GM19438 (cell line): ENCODE measurements around the gene ERC1.
"Not testable (repeated sequence)": the region's sequence is repeated elsewhere in the genome, so short reads cannot be mapped to it uniquely, and the experiment has no call there.

Source experiments
- ATAC-seq: cut with Tn5 transposase; IDR thresholded peaks from one replicate; pipeline ENCODE4 v1.9.1; 2021; ENCODE audit warnings: low read depth; ENCODE audit not compliant: unreplicated experiment

ERC1 gene

DNA sequence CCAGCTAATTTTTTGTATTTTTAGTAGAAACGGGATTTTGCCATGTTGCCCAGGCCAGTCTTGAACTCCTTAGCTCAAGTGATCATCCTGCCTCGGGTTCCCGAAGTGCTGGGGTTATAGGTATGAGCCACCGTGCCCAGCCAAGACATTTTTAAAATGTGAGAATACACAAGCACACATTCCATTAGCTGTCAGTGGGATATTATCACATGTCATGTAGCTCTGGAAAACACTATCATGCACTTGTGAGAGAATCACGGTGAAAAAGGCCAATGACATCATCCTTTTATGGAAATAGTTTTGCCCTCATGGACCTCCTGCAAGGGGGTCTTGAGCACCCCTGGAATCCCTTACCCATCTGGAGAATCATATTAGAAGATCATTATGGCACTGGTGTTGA, 28.3 kb downstream of the ERC1 start:
- no peak for ATAC-seq

DNA sequence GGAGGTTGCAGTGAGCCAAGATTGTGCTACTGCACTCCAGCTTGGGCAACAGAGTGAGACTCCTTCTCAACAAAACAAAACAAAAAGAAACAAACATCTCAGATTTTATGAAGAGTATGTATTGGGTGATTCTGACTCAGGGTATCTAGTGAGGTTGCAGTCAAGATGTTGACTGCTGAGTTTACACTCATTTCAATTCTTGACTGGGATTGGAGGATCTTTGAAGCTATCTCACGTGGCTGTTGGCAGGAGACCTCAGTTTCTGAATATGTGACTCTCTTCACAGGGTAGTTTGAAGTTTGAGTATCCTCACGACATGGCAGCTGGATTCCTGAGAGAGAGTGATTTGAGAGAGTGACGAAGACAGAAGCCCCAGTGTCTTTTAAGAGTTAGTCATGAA, 29.4 kb downstream of the ERC1 start:
- ATAC-seq, result no peak

DNA sequence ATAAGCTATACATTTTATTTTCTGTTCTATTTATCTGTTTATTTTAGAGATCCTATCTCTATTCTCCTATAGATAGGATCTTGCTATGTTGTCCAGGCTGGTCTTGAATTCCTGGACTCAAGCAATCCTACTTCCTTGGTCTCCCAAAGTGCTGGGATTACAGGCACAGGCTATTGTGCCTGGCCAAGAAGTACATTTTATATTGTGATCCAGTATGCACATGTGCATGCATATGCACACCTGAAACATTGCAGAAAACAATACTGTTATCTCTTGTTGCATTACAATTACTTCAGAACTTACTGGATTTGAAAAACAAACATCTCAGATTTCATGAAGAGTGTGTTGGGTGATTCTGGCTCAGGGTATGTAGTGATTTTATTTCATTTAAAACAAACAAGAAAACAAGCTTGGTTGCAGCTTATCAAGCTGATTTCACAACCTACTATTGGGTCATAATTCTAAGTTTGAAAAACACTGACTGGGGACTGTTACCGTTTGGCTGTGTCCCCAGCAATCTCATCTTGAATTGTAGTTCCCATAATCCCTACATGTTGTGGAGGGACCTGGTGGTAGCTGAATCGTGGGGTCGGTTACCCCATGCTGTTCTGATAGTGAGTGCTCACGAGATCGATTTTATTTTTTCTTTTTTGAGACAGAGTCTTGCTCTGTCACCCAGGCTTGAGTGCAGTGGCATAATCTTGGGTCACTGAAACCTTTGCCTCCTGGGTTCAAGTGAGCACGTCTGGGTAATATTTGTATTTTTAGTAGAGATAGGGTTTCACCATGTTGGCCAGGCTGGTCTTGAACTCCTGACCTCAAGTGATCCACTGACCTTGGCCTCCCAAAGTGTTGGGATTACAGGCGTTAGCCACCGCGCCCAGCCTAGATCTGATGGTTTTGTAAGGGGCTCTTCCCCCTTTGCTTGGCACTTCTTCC, 31.3 kb downstream of the ERC1 start:
- no peak for ATAC-seq

DNA sequence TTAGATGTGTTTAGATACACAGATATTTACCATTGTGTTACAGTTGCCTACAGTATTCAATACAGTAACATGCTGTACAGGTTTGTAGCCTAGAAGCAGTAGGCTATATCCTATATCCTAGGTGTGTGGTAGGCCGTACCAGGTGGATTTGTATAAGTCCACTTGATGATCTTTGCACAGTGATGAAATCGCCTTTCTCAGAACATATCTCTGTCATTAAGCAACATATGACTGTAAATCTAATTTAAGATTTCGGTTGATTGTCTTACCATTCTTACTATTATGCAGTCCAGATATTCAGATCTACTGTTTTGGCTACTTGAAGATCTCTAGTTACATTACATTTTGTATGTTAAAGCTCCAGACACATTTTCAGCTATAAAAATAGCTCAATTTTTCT, 39.8 kb downstream of the ERC1 start:
- ATAC-seq, result no peak

DNA sequence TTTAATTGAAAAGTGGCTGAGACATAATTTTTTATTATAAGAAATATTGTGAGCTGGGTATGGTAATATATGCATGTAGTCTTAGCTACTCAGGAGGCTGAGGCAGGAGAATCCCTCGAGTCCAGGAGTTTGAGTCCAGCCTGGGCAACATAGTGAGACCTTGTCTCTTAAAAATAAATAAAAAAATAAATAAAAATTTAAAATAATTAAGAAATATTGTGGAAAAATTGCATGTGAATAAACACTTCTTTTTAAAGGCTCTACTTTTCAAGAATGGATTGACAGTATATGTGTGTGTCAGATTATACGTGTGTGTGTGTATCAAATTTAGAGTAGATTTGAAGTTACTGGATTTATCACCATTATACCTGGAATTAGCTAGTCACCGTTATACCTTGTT, 43.2 kb downstream of the ERC1 start:
- ATAC-seq, result no peak

DNA sequence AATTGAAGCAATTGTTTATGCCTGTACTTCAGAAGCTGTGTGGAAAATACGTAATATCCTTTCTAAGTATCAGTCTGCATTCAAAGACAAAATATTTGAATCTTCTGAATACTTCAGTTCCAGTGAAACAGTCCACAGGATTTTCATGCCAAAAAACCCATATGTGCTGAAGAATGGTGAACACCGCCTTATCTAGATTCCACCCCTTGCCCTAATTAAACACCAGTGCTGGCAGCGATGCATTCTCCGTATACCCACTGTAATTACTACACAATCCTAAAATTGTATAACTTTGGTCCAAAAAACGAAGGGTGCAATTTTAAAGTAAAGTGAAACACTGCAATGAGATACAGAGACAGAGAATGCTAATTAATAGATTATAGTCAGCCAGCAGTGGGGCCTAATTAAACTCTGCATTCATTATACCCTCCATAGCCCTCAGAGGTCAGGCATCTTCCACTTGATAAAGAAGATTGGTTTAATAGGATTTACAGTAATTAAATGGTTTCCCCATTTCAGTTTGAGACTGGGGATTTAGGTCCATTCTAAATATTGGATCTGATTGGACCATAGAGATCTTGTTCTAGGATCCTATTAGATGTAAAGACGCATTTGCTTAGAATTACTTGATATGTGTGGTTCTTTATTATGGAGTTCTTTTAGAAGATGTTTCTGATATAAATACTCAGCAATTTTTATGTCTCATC, 43.9 kb downstream of the ERC1 start:
- ATAC-seq, result no peak

DNA sequence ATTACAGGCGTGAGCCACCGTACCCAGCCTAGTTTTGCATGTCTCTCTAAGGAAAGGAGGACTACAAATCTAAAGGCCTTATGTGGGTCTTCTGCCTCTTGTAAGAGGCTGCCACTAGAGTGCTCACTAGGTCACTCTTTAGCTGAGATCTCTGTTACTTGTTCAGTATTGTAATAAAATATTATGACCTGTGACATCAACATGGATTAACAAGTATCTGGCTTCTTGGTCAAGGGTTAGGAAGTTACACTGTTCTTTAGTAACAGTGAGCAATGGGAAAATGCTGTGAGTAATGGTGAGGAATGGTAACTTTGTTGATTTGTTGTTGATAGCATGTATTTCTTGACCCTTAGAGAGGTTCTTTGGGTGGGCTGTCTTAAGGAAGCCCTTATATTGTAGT, 50.5 kb downstream of the ERC1 start:
- no peak for ATAC-seq

DNA sequence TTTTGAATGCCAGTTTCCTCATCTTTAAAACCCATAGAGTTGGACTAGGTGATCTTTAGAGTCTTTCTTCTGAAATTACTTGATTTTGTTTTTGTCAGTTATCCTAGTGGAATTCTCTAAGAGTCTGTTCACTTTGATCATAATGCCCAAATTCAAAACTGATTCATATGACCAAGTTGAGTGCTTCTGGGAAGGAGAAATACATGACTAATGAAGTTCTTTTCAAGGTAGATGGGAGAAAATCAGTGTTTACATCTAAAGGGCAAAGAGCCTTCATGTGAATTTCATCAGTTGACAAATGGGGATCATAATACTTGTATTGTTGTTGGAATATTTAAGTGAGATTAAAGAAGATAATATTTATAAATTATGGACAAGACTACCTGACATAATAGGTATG, 53.2 kb downstream of the ERC1 start:
- ATAC-seq, result no peak

DNA sequence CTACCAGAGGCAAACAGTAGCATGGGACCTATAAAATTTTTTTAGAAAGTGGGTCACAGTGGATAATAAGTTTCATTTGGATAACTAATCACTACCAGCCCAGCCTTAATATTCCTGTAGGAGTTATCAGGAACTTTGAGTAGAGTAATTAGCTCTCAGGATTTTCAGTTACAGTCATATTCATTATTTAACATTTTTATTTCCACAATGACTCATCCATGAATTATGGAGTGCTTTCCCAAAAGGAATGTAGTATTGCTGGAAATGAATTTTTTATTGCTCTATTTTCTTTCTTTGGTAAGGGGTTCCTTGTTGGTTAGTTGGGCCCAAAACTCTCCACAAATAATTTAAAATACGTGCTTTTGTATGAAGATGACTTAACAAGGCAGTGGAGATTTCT, 53.7 kb downstream of the ERC1 start:
- no peak for ATAC-seq

DNA sequence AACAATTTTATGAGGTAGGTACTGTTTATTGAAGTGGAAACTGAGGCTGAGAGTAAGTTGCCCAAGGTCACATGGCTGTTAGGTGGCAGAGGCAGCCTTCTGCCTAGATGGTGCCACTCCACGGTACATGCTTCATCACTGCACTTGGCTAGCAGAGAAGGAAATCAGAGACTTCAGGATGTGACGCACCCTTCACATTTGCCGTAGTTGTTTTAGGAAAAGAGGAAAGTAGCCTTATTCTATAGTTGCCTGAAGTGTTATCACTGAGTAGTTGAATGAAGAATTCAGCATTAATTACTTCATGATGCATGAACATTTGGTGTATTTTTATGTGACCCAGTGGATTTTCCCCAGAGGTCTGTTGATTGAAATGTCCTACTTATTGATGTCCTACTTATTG, 55.7 kb downstream of the ERC1 start:
- no peak for ATAC-seq

DNA sequence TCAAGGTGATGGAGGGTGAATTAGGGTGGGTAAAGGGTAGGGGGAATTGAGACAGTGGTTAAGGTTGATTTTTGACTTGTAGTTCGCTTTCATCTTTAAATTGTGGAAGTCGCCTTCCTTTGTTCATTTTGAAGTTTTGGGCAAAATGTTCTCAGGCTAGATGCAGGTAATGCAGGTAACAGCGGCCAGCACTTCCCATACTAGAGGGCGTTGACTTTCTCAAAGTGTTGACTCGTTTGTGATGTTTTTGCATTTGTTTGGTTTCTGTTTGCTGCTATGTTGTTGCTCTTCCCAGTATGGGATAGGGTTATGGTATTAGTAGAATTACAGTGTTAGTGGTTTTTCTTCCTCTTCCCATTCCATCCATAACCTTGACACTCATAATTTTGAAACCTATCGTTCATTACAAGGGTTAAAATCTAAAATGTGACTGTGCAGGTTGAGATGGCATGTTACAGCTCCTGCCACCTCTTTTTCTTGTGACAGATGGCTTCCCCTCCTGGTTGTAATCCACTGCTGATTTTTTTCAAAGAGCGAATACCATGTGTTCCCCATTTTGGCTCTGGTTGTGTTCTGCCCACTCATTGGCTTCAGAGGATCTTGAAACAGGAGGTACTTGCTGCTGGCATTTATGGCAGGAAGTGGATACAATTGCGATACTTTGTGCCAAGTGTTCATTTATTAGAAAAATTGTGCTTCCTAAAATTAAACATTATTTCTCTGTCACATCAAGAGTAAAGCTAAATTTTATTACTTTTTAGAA, 57.1 kb downstream of the ERC1 start:
- no peak for ATAC-seq

DNA sequence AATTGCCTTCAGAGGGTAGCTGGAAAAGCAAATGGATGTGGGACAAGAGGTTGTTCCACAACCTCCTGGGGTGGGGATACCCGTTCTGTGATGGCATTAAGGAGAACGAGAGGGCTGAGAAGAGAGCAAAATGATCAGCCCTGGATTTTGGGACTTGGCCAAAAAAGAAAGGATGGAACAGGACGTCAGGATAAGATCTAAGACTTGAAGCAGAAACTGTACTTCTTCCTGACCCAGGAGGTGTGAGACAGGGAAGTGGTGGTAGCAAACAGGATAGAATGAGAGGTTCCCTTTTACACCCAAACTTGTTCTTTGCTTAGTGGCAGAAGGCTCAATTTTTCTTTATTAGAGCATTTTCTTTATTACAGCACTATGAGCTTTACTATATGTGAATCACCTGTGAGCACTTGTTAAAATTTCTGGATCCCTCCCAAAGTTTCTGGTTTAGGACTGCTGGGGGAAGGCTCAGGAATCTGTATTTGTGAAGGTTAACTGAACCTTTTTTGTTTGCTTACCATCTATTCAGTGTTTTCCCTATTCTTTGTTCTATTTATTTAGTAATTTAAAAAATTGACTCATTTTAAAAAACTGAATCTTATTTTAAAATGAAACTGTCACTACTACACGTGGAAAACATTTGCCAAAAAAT, 59.2 kb downstream of the ERC1 start:
- ATAC-seq, result no peak

DNA sequence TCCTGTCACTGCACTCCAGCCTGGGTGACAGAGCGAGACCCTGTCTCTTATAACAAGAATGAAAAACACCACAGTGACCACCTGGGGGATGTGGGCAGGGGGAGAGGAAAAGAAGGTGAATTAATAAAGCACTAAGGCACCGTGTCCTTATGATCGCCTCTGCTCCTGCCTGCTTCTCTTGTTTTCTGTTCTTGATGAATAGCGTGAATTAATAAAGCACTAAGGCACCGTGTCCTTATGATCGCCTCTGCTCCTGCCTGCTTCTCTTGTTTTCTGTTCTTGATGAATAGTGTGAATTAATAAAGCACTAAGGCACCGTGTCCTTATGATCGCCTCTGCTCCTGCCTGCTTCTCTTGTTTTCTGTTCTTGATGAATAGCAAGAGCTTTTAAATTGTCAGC, 60.6 kb downstream of the ERC1 start:
- ATAC-seq, result not testable (repeated sequence)

DNA sequence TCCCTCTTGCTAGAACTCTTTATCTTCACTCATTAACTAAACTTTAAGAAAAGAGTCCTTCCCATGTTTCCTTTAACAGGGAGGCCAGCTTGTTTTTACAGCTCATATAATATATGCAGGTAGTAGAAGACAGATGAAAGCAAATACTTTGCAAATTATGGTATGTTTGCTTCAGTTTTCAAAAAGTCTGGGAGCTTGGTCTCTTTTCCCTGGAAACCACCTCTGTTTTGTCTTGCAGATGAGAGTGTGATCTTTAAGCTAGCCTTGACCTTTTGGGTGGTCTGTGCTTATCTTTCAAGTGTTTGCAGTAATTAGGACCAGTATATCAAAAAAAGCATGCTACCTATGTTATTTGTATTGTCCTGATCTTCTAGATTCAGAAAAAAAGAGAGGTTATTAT, 62.7 kb downstream of the ERC1 start:
- ATAC-seq, result no peak

DNA sequence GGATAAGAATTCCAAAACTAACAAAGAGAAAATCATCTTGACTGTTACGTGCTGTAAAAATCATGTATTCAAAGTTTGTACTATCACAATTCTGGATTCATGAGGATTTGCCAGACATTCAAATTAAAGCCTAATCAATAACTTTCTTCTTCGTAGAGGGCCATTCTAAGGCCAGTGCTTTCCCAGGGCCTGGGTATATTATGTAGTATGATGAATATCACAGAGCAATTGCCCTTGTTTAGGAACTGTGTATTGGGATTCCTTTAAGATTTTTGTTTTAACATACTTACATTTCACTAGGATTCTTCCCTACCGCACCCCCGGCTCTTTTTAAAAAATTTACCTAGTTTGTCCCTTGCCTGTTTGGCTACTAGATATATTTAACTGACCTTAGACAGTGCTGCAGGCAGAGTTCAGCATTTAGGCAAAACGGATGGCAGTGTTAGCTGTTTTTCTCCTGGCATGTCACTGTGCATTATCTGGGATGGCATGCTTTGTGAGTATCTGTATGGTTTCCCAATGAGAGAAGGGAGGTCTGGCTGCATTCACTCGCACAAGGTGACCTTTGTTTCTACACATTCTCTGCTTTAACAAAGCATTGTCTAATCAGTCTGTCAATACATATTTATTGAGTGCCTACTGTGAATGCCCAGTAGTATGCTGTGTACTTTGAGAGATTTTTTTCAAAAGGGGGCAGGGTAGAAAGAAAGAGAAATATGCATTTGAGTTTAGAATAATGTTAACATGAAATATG, 63.3 kb downstream of the ERC1 start:
- no peak for ATAC-seq

DNA sequence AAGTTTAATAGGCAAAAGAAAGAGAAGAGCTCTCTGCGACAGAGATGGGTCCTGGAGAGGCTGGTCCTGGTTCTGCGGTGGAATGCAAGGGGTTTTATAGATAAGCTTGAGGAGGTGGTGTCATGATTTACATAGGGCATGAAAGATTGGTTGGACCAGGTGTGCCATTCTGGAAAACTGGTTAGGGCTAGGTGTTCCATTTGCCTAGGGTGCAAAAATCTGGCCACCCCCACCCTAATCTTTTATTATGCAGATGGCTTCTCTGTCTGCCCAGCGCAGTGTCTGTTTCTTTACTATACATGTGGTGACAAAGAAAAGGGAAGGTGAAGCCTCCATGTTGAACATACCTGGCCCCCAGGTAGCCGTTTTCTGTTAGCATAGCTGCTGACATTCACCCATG, 65.4 kb downstream of the ERC1 start:
- ATAC-seq, result no peak

DNA sequence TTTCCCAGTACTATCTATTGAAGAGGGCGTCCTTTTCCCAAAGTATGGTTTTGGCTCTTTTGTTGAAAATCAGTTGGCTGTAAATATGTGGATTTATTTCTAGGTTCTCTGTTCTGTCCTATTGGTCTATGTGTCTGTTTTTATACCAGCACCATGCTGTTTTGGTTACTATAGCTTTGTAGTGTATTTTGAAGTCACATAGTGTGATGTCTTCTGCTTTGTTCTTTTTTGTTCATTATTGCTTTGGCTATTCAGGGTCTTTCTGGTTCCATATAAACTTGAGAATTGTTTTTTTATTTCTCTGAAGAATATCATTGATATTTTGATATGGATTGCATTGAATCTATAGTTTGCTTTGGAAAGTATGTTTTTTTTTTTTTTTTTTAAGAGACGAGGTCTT, 67.4 kb downstream of the ERC1 start:
- ATAC-seq, result no peak

DNA sequence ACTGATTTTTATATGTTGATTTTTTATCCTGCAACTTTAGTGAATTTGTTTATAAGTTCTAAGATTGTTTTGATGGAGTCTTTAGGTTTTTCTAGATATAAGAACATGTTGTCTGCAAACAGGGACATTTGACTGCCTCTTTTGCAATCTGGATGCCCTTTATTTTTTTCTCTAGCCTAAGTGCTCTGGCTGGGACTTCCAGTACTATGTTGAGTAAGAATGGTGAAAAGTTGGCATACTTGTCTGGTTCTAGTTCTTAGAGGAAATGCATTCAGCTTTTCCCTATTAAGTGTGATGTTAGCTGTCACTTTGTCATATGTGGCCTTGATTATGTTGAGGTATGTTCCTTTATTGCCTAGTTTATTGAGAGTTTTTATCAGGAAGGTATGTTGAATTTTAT, 68.1 kb downstream of the ERC1 start:
- ATAC-seq, result no peak

DNA sequence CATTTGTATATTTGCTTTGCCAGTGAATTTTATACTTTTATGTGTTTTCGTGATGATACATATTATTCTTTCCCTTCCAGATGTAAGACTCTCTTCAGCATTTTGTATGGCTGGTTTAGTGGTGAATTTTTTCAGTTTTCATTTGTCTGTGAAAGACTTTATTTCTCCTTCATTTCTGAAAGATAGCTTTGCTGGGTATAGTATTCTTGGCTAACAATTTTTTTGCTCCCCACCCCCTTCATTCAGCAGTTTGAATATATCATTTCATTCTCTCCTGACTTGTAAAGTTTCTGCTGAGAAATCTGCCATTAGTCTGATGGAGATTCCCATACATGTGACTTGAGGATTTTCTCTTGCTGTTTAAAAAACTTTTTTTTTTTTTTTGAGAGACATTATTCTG, 72.8 kb downstream of the ERC1 start:
- ATAC-seq, result no peak

DNA sequence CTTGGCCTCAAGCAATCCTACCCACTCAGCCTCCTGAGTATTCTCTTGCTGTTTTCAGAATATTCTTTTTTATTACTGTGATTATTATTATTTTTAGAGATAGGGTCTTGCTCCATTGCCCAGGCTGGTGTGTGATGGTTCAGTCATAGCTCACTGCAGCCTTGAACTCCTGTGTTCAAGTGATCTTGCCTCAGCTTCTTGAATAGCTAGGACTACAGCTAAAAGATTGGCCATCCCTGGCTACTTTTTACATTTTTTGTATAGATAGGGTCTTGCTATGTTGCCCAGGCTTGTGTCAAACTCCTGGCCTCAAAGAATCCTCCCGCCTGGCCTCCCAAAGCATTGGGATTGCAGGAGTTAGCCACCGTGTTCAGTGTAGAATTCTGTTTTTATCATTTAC, 73.3 kb downstream of the ERC1 start:
- ATAC-seq, result no peak
